ENCODE measurements around the gene GDE1. TPM values are rescaled to one million over a fixed set of nuclear protein-coding genes. Genes with fewer than 3 reads are reported as not detected.

The GDE1 gene
- total RNA-seq, 1 experiment from 2014 or later: 65.7 TPM

DNA sequence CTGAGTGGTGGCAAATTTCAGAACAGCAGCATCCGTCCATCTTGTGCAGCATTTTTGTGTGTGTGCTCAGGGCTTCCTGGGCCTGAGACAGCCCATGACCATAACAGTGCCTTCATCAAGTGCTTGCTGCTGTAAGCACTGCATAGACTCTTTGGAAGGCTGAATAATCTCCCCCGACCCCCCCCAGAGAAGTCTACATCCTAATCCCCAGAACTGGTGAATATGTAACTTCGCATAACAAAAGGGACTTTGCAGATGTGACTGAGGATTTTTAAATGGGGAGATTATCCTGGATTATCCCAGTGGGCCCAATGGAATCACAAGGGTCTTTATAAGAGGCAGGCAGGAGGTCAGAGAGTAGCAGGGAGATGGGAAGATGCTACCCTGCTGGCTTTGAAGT, 53.6 kb downstream of the GDE1 start:
- H3K4me1 Mint-ChIP-seq: no peaks in the 10 kb centered on the region
- ChIA-PET CTCF (interaction anchor here (1.5 kb wide), 1 partner anchor 21 kb away, joined by 5 read pairs; no protein-coding TSS in a partner anchor), POLR2A (no interaction called here)
- TF ChIP-seq GTF2I (CRISPR knock-in tag; conservative IDR thresholded peaks at IDR 0.05): peak; percentile 63; the same call in 1 of the 2 replicates
- no peak for TF ChIP-seq ATF1 (CRISPR knock-in tag; IDR thresholded peaks at IDR 0.05)
- TF ChIP-seq KAT7 (CRISPR knock-in tag; IDR thresholded peaks at IDR 0.05; ENCODE audit: borderline replicate concordance): no peak
- TF ChIP-seq ELF4 (CRISPR knock-in tag; IDR thresholded peaks at IDR 0.05; ENCODE audit: low read depth): no peak
- no peak for TF ChIP-seq ATF2 (CRISPR knock-in tag; IDR thresholded peaks at IDR 0.05; ENCODE audit: borderline replicate concordance, low read depth)
- no peak for TF ChIP-seq USF2 (CRISPR knock-in tag; IDR thresholded peaks at IDR 0.05)
- H3K36me3 Mint-ChIP-seq: peaks cover 18% of the 10 kb centered on the region
- peaks cover 11% of the 10 kb centered on the region for H3K9me3 Mint-ChIP-seq
- ATAC-seq (no peak), DNase-seq (ENCODE audit: low spot score) (no peak)
- H3K27me3 Mint-ChIP-seq (ENCODE audit: low read depth): no peaks in the 10 kb centered on the region
- H3K27ac Mint-ChIP-seq: no peak overlapping the region
- no peak overlapping the region for H3K4me3 Mint-ChIP-seq

GRCh38 chr16:19463468-19464315, 58.2 kb downstream of the GDE1 start:
- Mint-ChIP-seq H3K9me3 (peaks cover 11% of the 10 kb centered on the region), H3K27ac (0 out of 2 replicates have a peak overlapping the region, but pooled peaks have one; percentile 22), H3K4me3 (no peak overlapping the region), H3K27me3 (ENCODE audit: low read depth) (no peaks in the 10 kb centered on the region; the same call in 1 of the 2 replicates), H3K36me3 (peaks cover 7% of the 10 kb centered on the region), H3K4me1 (peaks cover 5% of the 10 kb centered on the region)
- ATAC-seq (no peak), DNase-seq (ENCODE audit: low spot score) (no peak)
- POLR2A ChIA-PET: no interaction called here
- CTCF ChIA-PET: no interaction called here
- TF ChIP-seq TEAD4 (CRISPR knock-in tag; IDR thresholded peaks at IDR 0.05): no peak

DNA sequence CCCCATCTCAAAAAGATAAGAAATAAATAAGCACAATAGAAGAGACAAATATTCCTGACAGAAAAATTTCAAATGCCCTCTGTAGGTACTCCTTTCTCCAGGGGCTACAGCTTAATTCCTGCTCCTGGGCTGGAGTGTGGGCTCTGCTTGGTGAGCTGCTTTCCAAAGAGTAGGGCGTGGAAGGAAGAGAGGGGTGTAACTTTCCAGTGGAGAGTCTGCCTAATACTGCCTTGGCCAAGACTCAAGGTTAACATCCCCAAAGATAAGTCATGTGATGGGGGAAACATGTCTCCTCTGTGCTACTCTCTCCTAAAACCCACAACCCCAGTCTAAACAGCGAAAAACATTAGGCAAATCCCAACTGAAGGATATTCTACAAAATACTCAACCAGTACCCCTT, 61.5 kb downstream of the GDE1 start:
- ATAC-seq (no peak), DNase-seq (ENCODE audit: low spot score) (no peak)
- no peaks in the 10 kb centered on the region; the same call in 1 of the 2 replicates for H3K27me3 Mint-ChIP-seq (ENCODE audit: low read depth)
- H3K27ac Mint-ChIP-seq: no peak overlapping the region
- POLR2A ChIA-PET: no interaction called here
- TF ChIP-seq TEAD4 (CRISPR knock-in tag; IDR thresholded peaks at IDR 0.05) (no peak), ZNF317 (CRISPR knock-in tag; IDR thresholded peaks at IDR 0.05; ENCODE audit: borderline replicate concordance, low read depth) (no peak), GABPB1 (CRISPR knock-in tag; IDR thresholded peaks at IDR 0.05) (no peak), CBFB (CRISPR knock-in tag; IDR thresholded peaks at IDR 0.05; ENCODE audit: low read depth) (no peak), RELA (CRISPR knock-in tag; IDR thresholded peaks at IDR 0.05; ENCODE audit: borderline replicate concordance) (no peak)
- H3K36me3 Mint-ChIP-seq: no peaks in the 10 kb centered on the region; the same call in none of the 2 replicates
- CTCF ChIA-PET: interaction anchor here (1.5 kb wide), 1 partner anchor 42 kb away, joined by 4 read pairs; no protein-coding TSS in a partner anchor
- H3K9me3 Mint-ChIP-seq: peaks cover 4% of the 10 kb centered on the region
- no peak overlapping the region for H3K4me3 Mint-ChIP-seq
- H3K4me1 Mint-ChIP-seq: peaks cover 7% of the 10 kb centered on the region

- DNase-seq (ENCODE audit: low spot score) (no peak), ATAC-seq (peak; percentile 77)
- no peak overlapping the region for H3K4me3 Mint-ChIP-seq
- no peaks in the 10 kb centered on the region; the same call in none of the 2 replicates for H3K36me3 Mint-ChIP-seq
- POLR2A ChIA-PET: no interaction called here
- H3K27me3 Mint-ChIP-seq (ENCODE audit: low read depth): no peaks in the 10 kb centered on the region; the same call in 1 of the 2 replicates
- CTCF ChIA-PET: interaction anchor here (1.9 kb wide), 1 partner anchor 11 kb away, joined by 11 read pairs; no protein-coding TSS in a partner anchor
- TF ChIP-seq NFYB (CRISPR knock-in tag; conservative IDR thresholded peaks at IDR 0.05; ENCODE audit: low read depth): peak; percentile 54
- peak; percentile 34; the same call in 1 of the 2 replicates for TF ChIP-seq USF2 (CRISPR knock-in tag; IDR thresholded peaks at IDR 0.05)
- TF ChIP-seq, protein P1, sequence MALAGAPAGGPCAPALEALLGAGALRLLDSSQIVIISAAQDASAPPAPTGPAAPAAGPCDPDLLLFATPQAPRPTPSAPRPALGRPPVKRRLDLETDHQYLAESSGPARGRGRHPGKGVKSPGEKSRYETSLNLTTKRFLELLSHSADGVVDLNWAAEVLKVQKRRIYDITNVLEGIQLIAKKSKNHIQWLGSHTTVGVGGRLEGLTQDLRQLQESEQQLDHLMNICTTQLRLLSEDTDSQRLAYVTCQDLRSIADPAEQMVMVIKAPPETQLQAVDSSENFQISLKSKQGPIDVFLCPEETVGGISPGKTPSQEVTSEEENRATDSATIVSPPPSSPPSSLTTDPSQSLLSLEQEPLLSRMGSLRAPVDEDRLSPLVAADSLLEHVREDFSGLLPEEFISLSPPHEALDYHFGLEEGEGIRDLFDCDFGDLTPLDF (CRISPR knock-in tag; IDR thresholded peaks at IDR 0.05): no peak
- no peak for TF ChIP-seq FOXJ3 (CRISPR knock-in tag; IDR thresholded peaks at IDR 0.05; ENCODE audit: borderline replicate concordance)
- TF ChIP-seq ZNF219 (CRISPR knock-in tag; IDR thresholded peaks at IDR 0.05; ENCODE audit: borderline replicate concordance): no peak
- TF ChIP-seq ZNF138 (CRISPR knock-in tag; conservative IDR thresholded peaks at IDR 0.05): no peak
- TF ChIP-seq, protein P2, sequence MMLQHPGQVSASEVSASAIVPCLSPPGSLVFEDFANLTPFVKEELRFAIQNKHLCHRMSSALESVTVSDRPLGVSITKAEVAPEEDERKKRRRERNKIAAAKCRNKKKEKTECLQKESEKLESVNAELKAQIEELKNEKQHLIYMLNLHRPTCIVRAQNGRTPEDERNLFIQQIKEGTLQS (CRISPR knock-in tag; conservative IDR thresholded peaks at IDR 0.05): no peak
- no peak for TF ChIP-seq CREB1 (CRISPR knock-in tag; IDR thresholded peaks at IDR 0.05)
- TF ChIP-seq SP1 (CRISPR knock-in tag; conservative IDR thresholded peaks at IDR 0.05): no peak
- H3K4me1 Mint-ChIP-seq: peaks cover 7% of the 10 kb centered on the region
- H3K9me3 Mint-ChIP-seq: peaks cover 4% of the 10 kb centered on the region
- peak overlapping the region; percentile 70 for H3K27ac Mint-ChIP-seq
These were observed 63.0 kb downstream of the GDE1 start for GRCh38 chr16:19458722-19459379.
